GM12878 (cell line): Measurements from ENCODE around the gene COL20A1. TPM values are rescaled to one million over a fixed set of nuclear protein-coding genes. Genes with fewer than 3 reads are reported as not detected.

Experiments used
- ATAC-seq: fragments of 200-7000 bp; cut with Tn5 transposase; 3 replicates; pipeline ENCODE4 v1.9.1; 2020; ENCODE audit warnings: mild to moderate bottlenecking, moderate library complexity
- BruUV-seq: library from RNA; stranded (reverse); fragments of 400-500 nt; replicated peaks from 2 replicates; lab custom pipeline; 2021; lab: Mats Ljungman, UMichigan
- CTCF ChIA-PET: fragments of 300-600 bp; sonication (Branson Sonifier 250); formaldehyde crosslinking; extraction: SDS; loops from one replicate; lab custom pipeline; 2021; ENCODE audit warnings: inconsistent platforms; lab: Yijun Ruan, JAX
- POLR2A ChIA-PET: fragments of 350-600 bp; formaldehyde crosslinking; extraction: SDS; loops from one replicate; lab custom pipeline; 2021; ENCODE audit warnings: inconsistent platforms; lab: Charles Lee
- RAD21 ChIA-PET: fragments of 300-600 bp; sonication (Branson Sonifier 250); formaldehyde crosslinking; loops from one replicate; lab custom pipeline; 2023; ENCODE audit warnings: antibody characterized with exemption; ENCODE audit not compliant: unreplicated experiment; lab: Charles Lee
- SMC1A ChIA-PET: fragments of 300-600 bp; sonication (Branson Sonifier 250); formaldehyde crosslinking; loops from one replicate; lab custom pipeline; 2023; ENCODE audit not compliant: unreplicated experiment, uncharacterized antibody; lab: Charles Lee
- DNase-seq: peaks from one replicate; pipeline ENCODE4 v3.0.0-alpha.2; 2011; ENCODE audit warnings: low read depth, low spot score
- FAIRE-seq: peaks from 3 replicates; lab custom pipeline; 2011; peaks lifted over from hg19 to GRCh38; lab: Jason Lieb, UNC
- H2AFZ ChIP-seq: 2 replicates; pipeline ENCODE4 v1.6.0; 2011; ENCODE audit warnings: low read depth, low read length, control low read depth; ENCODE audit not compliant: control insufficient read depth
- H3K27ac ChIP-seq: 2 replicates; pipeline ENCODE4 v1.5.1; 2011; ENCODE audit warnings: control low read depth; ENCODE audit not compliant: control insufficient read depth, insufficient read depth
- H3K27me3 ChIP-seq, 2 experiments: replicated peaks in 1 of 2; 2 replicates each; pipeline versions ENCODE4 v1.6.0 to v1.6.1; 2011; ENCODE audit warnings: low read length in 1 of 2; ENCODE audit not compliant: control insufficient read depth in 2 of 2, insufficient read depth in 2 of 2
- H3K36me3 ChIP-seq, 2 experiments: 2 replicates each; pipeline ENCODE4 v1.5.1; 2011; ENCODE audit warnings: low read length in 1 of 2; ENCODE audit not compliant: control insufficient read depth in 2 of 2, insufficient read depth in 2 of 2
- H3K4me1 ChIP-seq: 2 replicates; pipeline ENCODE4 v1.6.1; 2011; ENCODE audit warnings: mild to moderate bottlenecking, low read length, moderate library complexity, mixed read lengths; ENCODE audit not compliant: control insufficient read depth, insufficient read depth
- H3K4me2 ChIP-seq: 2 replicates; pipeline ENCODE4 v1.6.0; 2011; ENCODE audit warnings: control low read depth; ENCODE audit not compliant: control insufficient read depth, insufficient read depth
- H3K4me3 ChIP-seq: fragments of 200-600 bp; sonication (generic); 2 replicates; pipeline ENCODE4 v1.5.1; 2016
- H3K79me2 ChIP-seq: 2 replicates; pipeline ENCODE4 v1.6.0; 2011; ENCODE audit warnings: low read length; ENCODE audit not compliant: control insufficient read depth, insufficient read depth
- H3K9ac ChIP-seq: 2 replicates; pipeline ENCODE4 v1.8.0; 2011; ENCODE audit warnings: low read length, control low read depth, mixed read lengths; ENCODE audit not compliant: control insufficient read depth, insufficient read depth
- H3K9me3 ChIP-seq: replicated peaks from 3 replicates; pipeline ENCODE4 v1.5.1; 2011; ENCODE audit warnings: mild to moderate bottlenecking, low read length; ENCODE audit not compliant: control insufficient read depth, insufficient read depth
- H4K20me1 ChIP-seq: 2 replicates; pipeline ENCODE4 v1.6.0; 2011; ENCODE audit not compliant: control insufficient read depth, insufficient read depth
- BHLHE40 ChIP-seq, 2 experiments: fragments of 450-650 bp in 1 of 2; IDR thresholded peaks; 2 replicates each; pipeline ENCODE4 v1.6.1; 2011 to 2017; ENCODE audit warnings: low read depth in 2 of 2, borderline replicate concordance in 1 of 2, improper control_type of control experiment in 1 of 2, low read length in 1 of 2, mild to moderate bottlenecking in 1 of 2
- CTCF ChIP-seq, 3 experiments: IDR thresholded peaks in 2 of 3; conservative IDR thresholded peaks in 1 of 3; 2 replicates each; pipeline ENCODE4 v1.5.1; 2011; ENCODE audit warnings: low read depth in 3 of 3, low read length in 3 of 3, mild to moderate bottlenecking in 3 of 3, control low read depth in 2 of 3, moderate library complexity in 2 of 3, inconsistent platforms in 1 of 3, mixed read lengths in 1 of 3; ENCODE audit not compliant: control insufficient read depth in 2 of 3, insufficient read depth in 1 of 3; ENCODE audit errors: extremely low read depth in 1 of 3
- E4F1 ChIP-seq: fragments of 450-650 bp; IDR thresholded peaks from 2 replicates; pipeline ENCODE4 v1.6.1; 2018; ENCODE audit warnings: borderline replicate concordance, mild to moderate bottlenecking; ENCODE audit not compliant: partially characterized antibody
- EP300 ChIP-seq, 2 experiments: fragments of 150-350 bp in 1 of 2; IDR thresholded peaks; 2 replicates each; pipeline ENCODE4 v1.6.1; 2011 to 2012; ENCODE audit warnings: low read depth in 2 of 2, low read length in 2 of 2, borderline replicate concordance in 1 of 2, improper control_type of control experiment in 1 of 2, inconsistent platforms in 1 of 2; ENCODE audit not compliant: control insufficient read depth in 1 of 2
- HSF1 ChIP-seq: fragments of 150-350 bp; IDR thresholded peaks from 2 replicates; pipeline ENCODE4 v1.6.1; 2014; ENCODE audit warnings: mild to moderate bottlenecking, low read depth, low read length
- KDM1A ChIP-seq: fragments of 200-600 bp; sonication (generic); IDR thresholded peaks from 2 replicates; pipeline ENCODE4 v1.6.1; 2016; ENCODE audit warnings: borderline replicate concordance
- MEF2A ChIP-seq: IDR thresholded peaks from 2 replicates; pipeline ENCODE4 v1.6.1; 2011; ENCODE audit warnings: low read depth, mild to moderate bottlenecking, low read length, moderate library complexity; ENCODE audit not compliant: insufficient read depth
- MTA3 ChIP-seq: IDR thresholded peaks from 2 replicates; pipeline ENCODE4 v1.6.1; 2012; ENCODE audit warnings: low read length, inconsistent platforms, borderline replicate concordance
- POLR2AphosphoS2 ChIP-seq: IDR thresholded peaks from 2 replicates; pipeline ENCODE4 v1.6.1; 2011; ENCODE audit warnings: low read depth, mild to moderate bottlenecking, low read length, improper control_type of control experiment, moderate library complexity
- SMAD5 ChIP-seq: IDR thresholded peaks from 2 replicates; pipeline ENCODE4 v1.6.1; 2016; ENCODE audit warnings: antibody characterized with exemption, low read depth
- ZBTB4 ChIP-seq: fragments of 450-650 bp; formaldehyde crosslinking; IDR thresholded peaks from 2 replicates; pipeline ENCODE4 v1.4.0; 2022; ENCODE audit warnings: mild to moderate bottlenecking, moderate library complexity
- WGBS: methylation state at CpG from one replicate; pipeline ENCODE4 v1.1.6; 2016; ENCODE audit warnings: low lambda C conversion rate; ENCODE audit not compliant: insufficient replicate concordance, insufficient coverage; ENCODE audit errors: missing lambda C conversion rate; 5-methylcytosine and 5-hydroxymethylcytosine counted together
- in situ Hi-C: fragments of 300-500 bp; cut with MboI; formaldehyde crosslinking; loops from 9 replicates; pipeline ENCODE4 v1.14.3; 2018; ENCODE audit warnings: mixed read lengths
- intact Hi-C: fragments of 100-400 bp; cut with micrococcal nuclease; formaldehyde crosslinking; loops from one replicate; pipeline ENCODE4 v1.14.2; 2022; ENCODE audit not compliant: unreplicated experiment
- polyA plus RNA-seq, 11 experiments: library from polyadenylated mRNA; depleted of rRNA in 4 of 11; unstranded in 6 of 11; stranded (reverse) in 5 of 11; fragments of >200 nt; fragmentation: Nextera tagmentation in 4 of 11; fragmentation: Illumina TruSeq in 1 of 11; extraction: Ambion mirVana in 4 of 11; extraction: Trizol in 1 of 11; gene quantifications; 1 replicate in 1 of 11; 2 replicates in 10 of 11; pipeline versions ENCODE4 v1.2.1 to v1.2.3, GENCODE V29; 2011 to 2016; ENCODE audit warnings: inconsistent platforms in 2 of 11, missing spikeins in 2 of 11, low read depth in 1 of 11
- total RNA-seq, 4 experiments: library from RNA; depleted of rRNA in 3 of 4; stranded (reverse); fragments of >200 nt in 3 of 4; fragmentation: Illumina TruSeq in 1 of 4; extraction: Trizol in 1 of 4; gene quantifications; 2 replicates each; pipeline versions ENCODE4 v1.2.1 to v1.2.3, GENCODE V29; 2013 to 2021

The COL20A1 gene
- total and polyA plus RNA-seq, 10 of the 15 experiments (the other 5 are each of a cell fraction or from before 2014, with no cell fraction given) = not detected

GRCh38 chr20:63328718-63329275, 35.8 kb downstream of the COL20A1 start:
- H3K27me3 ChIP-seq = no peaks in the 10 kb centered on the region
- no peak overlapping the region for H2AFZ ChIP-seq
- H4K20me1 ChIP-seq = no peaks in the 10 kb centered on the region
- BruUV-seq = no TSS peak
- ChIA-PET RAD21 (no interaction called here), POLR2A (no interaction called here), CTCF (no interaction called here), SMC1A (no interaction called here)
- no peaks in the 10 kb centered on the region for H3K79me2 ChIP-seq
- no peak overlapping the region for H3K27ac ChIP-seq
- peaks cover 7% of the 10 kb centered on the region; the same call in 2 of the 3 replicates for H3K9me3 ChIP-seq
- H3K4me1 ChIP-seq = peaks cover 6% of the 10 kb centered on the region
- FAIRE-seq (no peak), ATAC-seq (no peak), DNase-seq (no peak)
- no peak overlapping the region for H3K9ac ChIP-seq
- no peaks in the 10 kb centered on the region for H3K36me3 ChIP-seq
- no peak overlapping the region for H3K4me3 ChIP-seq
- intact Hi-C loops (no loop called here), in situ Hi-C loops (no loop called here)
- 57% methylated on average over 13 of the region's 21 CpGs for WGBS
- H3K4me2 ChIP-seq = no peak overlapping the region
- TF ChIP-seq E4F1 (no peak), HSF1 (no peak), POLR2AphosphoS2 (no peak), MEF2A (no peak), CTCF (IDR thresholded peaks at IDR 0.05 in 2 of 3, conservative IDR thresholded peaks at IDR 0.05 in 1 of 3; ENCODE audit: control insufficient read depth in 2 of 3, extremely low read depth in 1 of 3, insufficient read depth in 1 of 3, low read depth in 3 of 3, low read length in 3 of 3) (no peak), MTA3 (no peak), EP300 (IDR thresholded peaks at IDR 0.05; ENCODE audit: borderline replicate concordance in 1 of 2, control insufficient read depth in 1 of 2, low read depth in 2 of 2, low read length in 2 of 2) (no peak), BHLHE40 (IDR thresholded peaks at IDR 0.05; ENCODE audit: borderline replicate concordance in 1 of 2, low read depth in 2 of 2, low read length in 1 of 2) (no peak), SMAD5 (no peak), ZBTB4 (CRISPR knock-in tag) (no peak), KDM1A (no peak)
